Right lobe of liver (tissue), 4 donors: ENCODE data around the gene DEF6.

Experiments used
- POLR2A ChIP-seq: fragments of 450-650 bp; IDR thresholded peaks from one replicate; pipeline ENCODE4 v1.6.1; 2017; ENCODE audit warnings: antibody characterized with exemption, mild to moderate bottlenecking
- TF ChIP-seq, protein P1 (sequence below), 4 donors: fragments of 200-600 bp in 3 of 4; fragments of 450-650 bp in 1 of 4; IDR thresholded peaks; one replicate each; pipeline versions ENCODE4 v1.5.1 to v1.8.0; 2016 to 2022; ENCODE audit warnings: antibody characterized with exemption in 4 of 4, mild to moderate bottlenecking in 2 of 4
- donor health status: DM: no; HTN: no; CAD: no.
- donor health status: DM: no; HTN: no; CAD: no.
- donor health status: DM: no; HTN: yes; CAD: no.

DNA sequence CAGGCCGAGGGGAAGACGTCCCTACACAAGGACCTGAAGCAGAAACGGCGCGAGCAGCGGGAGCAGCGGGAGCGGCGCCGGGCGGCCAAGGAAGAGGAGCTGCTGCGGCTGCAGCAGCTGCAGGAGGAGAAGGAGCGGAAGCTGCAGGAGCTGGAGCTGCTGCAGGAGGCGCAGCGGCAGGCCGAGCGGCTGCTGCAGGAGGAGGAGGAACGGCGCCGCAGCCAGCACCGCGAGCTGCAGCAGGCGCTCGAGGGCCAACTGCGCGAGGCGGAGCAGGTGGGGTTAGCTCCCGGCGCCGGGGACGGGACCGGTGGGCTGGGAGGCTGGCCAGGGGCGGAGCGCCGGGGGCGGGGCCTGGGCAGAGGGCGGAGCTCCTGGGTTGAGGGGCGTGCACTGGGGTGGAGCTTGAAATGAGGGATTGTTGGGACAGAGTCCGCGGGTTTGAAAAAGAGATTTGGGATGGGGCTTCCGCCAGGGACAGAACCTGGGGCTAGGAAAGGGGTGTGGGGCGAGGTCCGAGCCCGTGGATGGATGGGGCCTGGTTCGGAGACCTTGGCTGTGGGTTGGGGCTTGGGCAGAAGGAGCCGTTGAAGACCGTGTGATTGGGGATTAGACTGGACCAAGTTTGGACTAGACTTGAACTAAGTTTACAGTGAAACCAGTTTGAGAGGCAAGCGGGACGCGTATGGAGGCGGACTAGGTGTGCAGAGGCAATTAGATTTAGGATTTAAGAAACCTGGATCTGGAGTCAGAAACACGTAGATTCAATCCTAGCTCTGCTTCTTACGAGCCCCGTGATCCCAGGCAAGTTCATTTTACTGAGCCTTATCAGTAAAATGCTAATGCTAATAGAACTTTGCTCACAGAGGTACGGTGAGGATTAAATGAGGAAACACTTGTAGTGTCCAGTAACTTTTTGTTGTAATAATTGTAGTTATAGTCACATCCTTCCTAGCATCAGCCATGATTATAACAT lies 20.9 kb downstream of the DEF6 start:
- TF ChIP-seq, protein P1, sequence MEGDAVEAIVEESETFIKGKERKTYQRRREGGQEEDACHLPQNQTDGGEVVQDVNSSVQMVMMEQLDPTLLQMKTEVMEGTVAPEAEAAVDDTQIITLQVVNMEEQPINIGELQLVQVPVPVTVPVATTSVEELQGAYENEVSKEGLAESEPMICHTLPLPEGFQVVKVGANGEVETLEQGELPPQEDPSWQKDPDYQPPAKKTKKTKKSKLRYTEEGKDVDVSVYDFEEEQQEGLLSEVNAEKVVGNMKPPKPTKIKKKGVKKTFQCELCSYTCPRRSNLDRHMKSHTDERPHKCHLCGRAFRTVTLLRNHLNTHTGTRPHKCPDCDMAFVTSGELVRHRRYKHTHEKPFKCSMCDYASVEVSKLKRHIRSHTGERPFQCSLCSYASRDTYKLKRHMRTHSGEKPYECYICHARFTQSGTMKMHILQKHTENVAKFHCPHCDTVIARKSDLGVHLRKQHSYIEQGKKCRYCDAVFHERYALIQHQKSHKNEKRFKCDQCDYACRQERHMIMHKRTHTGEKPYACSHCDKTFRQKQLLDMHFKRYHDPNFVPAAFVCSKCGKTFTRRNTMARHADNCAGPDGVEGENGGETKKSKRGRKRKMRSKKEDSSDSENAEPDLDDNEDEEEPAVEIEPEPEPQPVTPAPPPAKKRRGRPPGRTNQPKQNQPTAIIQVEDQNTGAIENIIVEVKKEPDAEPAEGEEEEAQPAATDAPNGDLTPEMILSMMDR (IDR thresholded peaks at IDR 0.05) = peak in 3 of 4 donors; percentile 3 to 19 (median 10)
- TF ChIP-seq POLR2A = peak; percentile 36
